HG03520 (cell line): ENCODE data around the gene APCDD1.
A peak's percentile ranks its signal among the peaks of the same experiment; 100 is the strongest.
"Not testable (repeated sequence)": the region's sequence is repeated elsewhere in the genome, so short reads cannot be mapped to it uniquely, and the experiment has no call there.

Experiments
- ATAC-seq: cut with Tn5 transposase; IDR thresholded peaks from one replicate; pipeline ENCODE4 v1.9.1; 2021; ENCODE audit warnings: mild to moderate bottlenecking, moderate library complexity; ENCODE audit not compliant: unreplicated experiment

The APCDD1 gene

GRCh38 chr18:10524507-10525370 is 70.3 kb downstream of the APCDD1 start:
- ATAC-seq: no peak

GRCh38 chr18:10525371-10525691 is 70.9 kb downstream of the APCDD1 start:
- ATAC-seq: no peak

- ATAC-seq: peak; percentile 66
Observed at GRCh38 chr18:10525697-10526560, 71.5 kb downstream of the APCDD1 start, which contains the start of gene NAPG. Gene NAPG (plus strand): TSS chr18:10526027. CDS start chr18:10526103, 76 bp downstream.

DNA sequence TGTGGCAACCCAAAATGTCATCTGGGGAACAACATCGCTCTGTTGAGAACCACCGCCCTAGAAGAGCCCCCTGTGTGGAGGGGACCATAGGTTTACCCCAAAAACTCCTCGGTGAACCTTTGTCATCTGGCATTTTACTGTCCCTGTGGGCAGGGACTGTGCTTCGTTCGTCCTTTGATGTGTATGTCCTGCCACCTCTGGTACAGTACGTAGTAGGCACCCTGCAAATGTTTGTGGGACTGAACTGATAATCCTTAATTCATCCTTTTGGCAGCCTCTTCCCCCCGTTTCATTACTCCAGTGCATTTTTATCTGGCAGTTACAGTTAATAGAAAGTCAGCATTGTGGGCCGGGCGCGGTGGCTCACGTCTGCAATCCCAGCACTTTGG is 72.1 kb downstream of the APCDD1 start:
- ATAC-seq: peak; percentile 11

DNA sequence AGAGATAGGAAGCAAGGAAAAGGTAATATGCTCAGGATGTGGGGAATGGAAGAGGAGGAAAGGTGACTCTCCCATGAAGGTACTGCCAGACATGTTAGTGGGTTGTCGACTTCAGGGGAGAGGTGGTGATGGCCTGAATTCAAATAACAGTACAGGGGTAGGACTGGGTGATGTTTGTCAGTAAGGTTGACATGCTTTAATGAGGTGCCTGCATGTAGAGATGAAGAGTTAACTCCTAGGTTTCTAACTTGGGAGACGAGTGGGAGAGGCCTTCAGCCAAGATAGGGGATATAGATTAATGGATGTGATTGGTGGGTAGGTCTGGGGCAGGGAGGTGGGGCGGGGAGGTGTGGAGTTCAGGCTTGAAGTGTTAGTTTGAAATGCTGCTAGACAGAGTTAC is 74.0 kb downstream of the APCDD1 start:
- no peak for ATAC-seq

- no peak for ATAC-seq
Observed at GRCh38 chr18:10530002-10530401, 75.6 kb downstream of the APCDD1 start.

DNA sequence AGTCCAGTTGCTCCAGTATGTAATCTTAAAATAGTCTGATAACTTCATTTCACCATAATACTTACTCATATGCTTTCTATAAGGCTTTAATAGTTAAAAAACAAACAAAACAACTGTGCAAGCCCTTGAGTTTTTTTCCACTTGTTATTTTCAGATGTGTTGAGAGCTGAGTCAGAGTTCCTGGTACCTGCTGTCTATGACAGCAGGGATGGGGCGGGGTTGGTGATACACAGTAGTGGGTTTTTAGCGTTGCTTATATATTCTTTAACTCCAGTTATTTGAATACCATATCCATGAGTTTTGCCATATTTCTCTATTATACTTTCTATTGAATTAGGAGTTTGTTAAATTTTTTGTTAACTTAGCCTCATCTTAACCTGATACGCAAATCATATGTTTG is 76.4 kb downstream of the APCDD1 start:
- no peak for ATAC-seq

DNA sequence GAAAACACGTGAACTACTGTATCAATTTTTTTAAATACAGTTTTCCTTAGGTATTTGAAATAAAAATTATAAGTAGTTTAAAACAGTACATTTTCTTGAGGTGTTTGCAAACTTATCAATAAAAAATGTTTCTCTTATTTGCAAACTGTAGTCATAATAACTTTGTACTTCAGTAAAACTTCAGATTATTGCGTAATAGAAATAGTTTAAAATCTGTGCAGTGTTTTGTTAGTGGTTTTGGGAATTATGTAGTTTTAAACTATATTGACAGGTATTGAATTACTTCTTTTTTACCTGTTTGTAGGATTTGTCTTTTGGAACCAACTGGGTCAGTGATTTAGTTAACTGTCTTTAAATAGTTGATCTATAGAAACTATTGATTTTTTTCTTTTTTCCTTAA is 78.7 kb downstream of the APCDD1 start:
- no peak for ATAC-seq

DNA sequence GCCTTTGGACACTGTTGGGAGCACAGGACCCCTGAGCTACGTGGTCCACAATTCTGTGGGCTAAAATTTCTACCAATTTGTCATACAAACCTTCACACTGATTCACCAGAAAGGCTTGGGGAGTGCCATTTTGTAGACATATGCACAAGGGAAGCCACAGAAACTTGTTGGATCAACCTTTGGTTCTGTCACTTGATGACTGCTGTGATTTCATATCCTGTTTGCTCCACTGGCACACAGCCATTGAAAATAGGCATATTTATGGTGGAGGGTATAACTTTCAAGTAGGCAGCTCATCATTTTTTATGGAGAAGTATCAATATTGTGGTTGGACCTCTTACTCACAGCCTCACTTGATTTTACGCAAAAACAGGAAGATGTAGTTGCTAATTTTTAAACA is 81.8 kb downstream of the APCDD1 start:
- no peak for ATAC-seq

DNA sequence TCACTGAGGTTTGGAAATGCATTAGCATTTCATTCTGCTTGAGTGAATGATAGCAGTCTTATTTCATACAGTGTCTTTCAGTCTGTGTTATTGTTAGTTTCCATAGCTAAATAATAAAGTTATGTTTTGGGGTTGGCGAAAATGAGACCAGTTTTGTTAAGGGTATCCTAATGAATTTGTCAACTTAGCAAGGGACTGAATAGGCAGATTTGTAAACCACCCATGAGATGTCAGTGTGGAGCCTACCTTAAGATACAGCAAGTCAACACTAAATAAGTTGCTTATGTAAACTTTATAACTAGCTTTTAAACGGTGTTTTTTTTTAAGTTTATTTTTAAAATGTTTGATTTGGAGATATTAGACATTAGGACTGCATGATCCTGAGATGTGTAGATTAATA is 83.3 kb downstream of the APCDD1 start:
- ATAC-seq: no peak

DNA sequence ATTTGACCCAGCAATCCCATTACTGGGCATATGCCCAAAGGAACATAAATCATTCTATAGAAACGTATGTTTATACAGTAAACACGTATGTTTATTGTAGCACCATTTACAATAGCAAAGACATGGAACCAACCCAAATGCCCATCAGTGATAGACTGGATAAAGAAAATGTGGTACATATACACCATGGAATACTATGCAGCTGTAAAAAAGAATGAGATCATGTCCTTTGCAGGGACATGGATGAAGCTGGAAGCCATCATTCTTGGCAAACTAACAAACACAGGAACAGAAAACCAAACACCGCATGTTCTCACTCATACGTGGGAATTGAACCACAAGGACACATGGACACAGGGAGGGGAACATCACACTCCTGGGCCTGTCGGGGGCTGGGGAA is 84.7 kb downstream of the APCDD1 start:
- not testable (repeated sequence) for ATAC-seq
